ENCODE results near the gene LCN1.

GRCh38 chr9:135524130-135524861, 3.1 kb downstream of the LCN1 start:
- TF ChIP-seq GATA2 (IDR thresholded peaks at IDR 0.05; ENCODE audit: low read depth, low read length) (no peak), GATA3 (IDR thresholded peaks at IDR 0.05; ENCODE audit: low read depth, low read length) (no peak)
